Pancreas (tissue), 10 donors: ENCODE measurements around the gene MAP1LC3A. TPM values are rescaled to one million over a fixed set of nuclear protein-coding genes. Genes with fewer than 3 reads are reported as not detected.

Source experiments
- ATAC-seq, 4 donors: fragments of 200-7000 bp; cut with Tn5 transposase; one replicate each; pipeline versions ENCODE4 v1.8.0 to v1.9.1; 2020; ENCODE audit warnings: mild to moderate bottlenecking in 4 of 4, moderate library complexity in 4 of 4
- DNase-seq, 6 donors: peaks; one replicate each; pipeline ENCODE4 v3.0.0-alpha.2; 2020
- FAIRE-seq: peaks from 2 replicates; lab custom pipeline; 2012; peaks lifted over from hg19 to GRCh38; lab: Jason Lieb, UNC
- H3K27ac ChIP-seq, 4 donors: fragments of 200-600 bp; sonication (generic); 1 replicate in 3 of 4; 2 replicates in 1 of 4; pipeline versions ENCODE4 v1.5.0 to v1.8.0; 2020
- H3K27me3 ChIP-seq, 4 donors: fragments of 200-600 bp; one replicate each; pipeline ENCODE4 v1.8.0; 2021
- H3K36me3 ChIP-seq, 3 donors: fragments of 200-600 bp; sonication (generic) in 1 of 3; one replicate each; pipeline versions ENCODE4 v1.5.0 to v1.8.0; 2020 to 2021
- H3K4me1 ChIP-seq, 3 donors: fragments of 200-600 bp; one replicate each; pipeline ENCODE4 v1.8.0; 2021
- H3K4me3 ChIP-seq, 4 donors: fragments of 200-600 bp; sonication (generic) in 2 of 4; one replicate each; pipeline versions ENCODE4 v1.5.0 to v1.8.0; 2020 to 2021
- H3K9me3 ChIP-seq, 4 donors: fragments of 200-600 bp; one replicate each; pipeline ENCODE4 v1.8.0; 2021
- CTCF ChIP-seq, 4 donors: fragments of 200-600 bp; sonication (generic) in 3 of 4; IDR thresholded peaks; one replicate each; pipeline versions ENCODE4 v1.5.0 to v1.8.0; 2021; ENCODE audit warnings: antibody characterized with exemption in 4 of 4
- WGBS, 2 donors: extraction: QIAGEN DNeasy Blood & Tissue Kit; methylation state at CpG; one replicate each; pipeline ENCODE4 v1.1.7; 2013; 5-methylcytosine and 5-hydroxymethylcytosine counted together
- intact Hi-C, 3 donors: fragments of 100-400 bp; cut with DNase I; formaldehyde crosslinking; loops; one replicate each; pipeline versions ENCODE4 v1.11.1 to v1.14.2; 2022
- polyA plus RNA-seq, 2 donors: library from polyadenylated mRNA; stranded (reverse); fragments of 200-250 nt; gene quantifications; one replicate each; pipeline ENCODE4 v1.2.3, GENCODE V29; 2013
- total RNA-seq, 6 donors: library from RNA; stranded (reverse); fragmentation: NEBNext Ultra II Directional in 4 of 6; extraction: Animal tissue kit (Norgen Biotek cat#: 25700) in 4 of 6; gene quantifications; one replicate each; pipeline versions ENCODE4 v1.2.1 to v1.2.4, GENCODE V29; 2021 to 2023
- donor health status: healthy with polysubstance abuse.
- donor health status: DM: no; HTN: no; CAD: no; lungs with moderate emphysema.
- donor health status: DM: no; HTN: no; CAD: no.
- donor health status: control.
- donor health status: control.
- donor health status: Bipolar disorder and iron deficiency.
- donor health status: DM: yes; HTN: yes; CAD: no.
- donor health status: DM: no; HTN: no; CAD: no.
- donor health status: DM: no; HTN: no; CAD: no.
- donor health status: DM: yes; HTN: yes; CAD: no.

Gene MAP1LC3A
- total and polyA plus RNA-seq, 8 donors: 9.4 to 94.2 (median 14.0) TPM

GRCh38 chr20:34567892-34568865, 9.7 kb downstream of the MAP1LC3A start:
- Histone ChIP-seq H3K4me3 (no peak overlapping the region), H3K27me3 (no peaks in the 10 kb centered on the region), H3K36me3 (no peaks in the 10 kb centered on the region), H3K27ac (no peak overlapping the region), H3K9me3 (no peaks in the 10 kb centered on the region), H3K4me1 (no peaks in the 10 kb centered on the region)
- TF ChIP-seq CTCF (IDR thresholded peaks at IDR 0.05): no peak
- no peak for ATAC-seq
- FAIRE-seq: no peak
- DNase-seq: no peak
- intact Hi-C loops: no loop called here
- WGBS, 2 donors: 92% methylated on average over 15 of the region's 15 CpGs

- ATAC-seq: no peak
- intact Hi-C loops: no loop called here
- no peak for DNase-seq
- no peaks in the 10 kb centered on the region for H3K36me3 ChIP-seq
- FAIRE-seq: no peak
- H3K4me1 ChIP-seq: no peaks in the 10 kb centered on the region
- no peak for TF ChIP-seq CTCF (IDR thresholded peaks at IDR 0.05)
- no peaks in the 10 kb centered on the region for H3K9me3 ChIP-seq
- H3K27ac ChIP-seq: no peak overlapping the region
- WGBS, 2 donors: 88 to 100% methylated on average over 2 of the region's 2 CpGs
- H3K4me3 ChIP-seq: no peak overlapping the region
- no peaks in the 10 kb centered on the region for H3K27me3 ChIP-seq
Measured at GRCh38 chr20:34569598-34569997, 11.1 kb downstream of the MAP1LC3A start.

- peak in 2 of 4 donors; percentile 30 to 39 for ATAC-seq
- FAIRE-seq: no peak
- Histone ChIP-seq H3K27me3 (no peaks in the 10 kb centered on the region), H3K9me3 (no peaks in the 10 kb centered on the region), H3K4me1 (no peaks in the 10 kb centered on the region), H3K4me3 (no peak overlapping the region), H3K27ac (no peak overlapping the region), H3K36me3 (no peaks in the 10 kb centered on the region)
- DNase-seq: no peak
- WGBS, 2 donors: 59 to 64% methylated on average over 3 of the region's 3 CpGs
- TF ChIP-seq CTCF (IDR thresholded peaks at IDR 0.05): no peak
- intact Hi-C loops: no loop called here
Measured at GRCh38 chr20:34570859-34571306, 12.4 kb downstream of the MAP1LC3A start.

- Histone ChIP-seq H3K9me3 (no peaks in the 10 kb centered on the region), H3K4me3 (no peak overlapping the region), H3K36me3 (no peaks in the 10 kb centered on the region), H3K27me3 (no peaks in the 10 kb centered on the region), H3K4me1 (no peaks in the 10 kb centered on the region), H3K27ac (no peak overlapping the region)
- DNase-seq (no peak), FAIRE-seq (no peak), ATAC-seq (no peak)
- no peak for TF ChIP-seq CTCF (IDR thresholded peaks at IDR 0.05)
- WGBS, 2 donors: 85 to 87% methylated on average over 5 of the region's 5 CpGs
- intact Hi-C loops: no loop called here
Measured at GRCh38 chr20:34571753-34572152, 13.2 kb downstream of the MAP1LC3A start.
